Measurements from ENCODE around the gene CDH12. TPM values are rescaled to one million over a fixed set of nuclear protein-coding genes. Genes with fewer than 3 reads are reported as not detected.

The CDH12 gene
- total RNA-seq, 4 donors from 2014 or later: not detected

- H3K9me3 ChIP-seq: no peaks in the 10 kb centered on the region
- H3K27me3 ChIP-seq: no peaks in the 10 kb centered on the region
- no peak for DNase-seq
- no peaks in the 10 kb centered on the region for H3K4me1 ChIP-seq
- no peak overlapping the region for H3K27ac ChIP-seq
- intact Hi-C loops (cut with DNase I; ENCODE audit: low total_unique reads): no loop called here
- H3K36me3 ChIP-seq: no peaks in the 10 kb centered on the region
- no peak for ATAC-seq
- in situ Hi-C loops (cut with MboI; ENCODE audit: low sequenced_read_pairs in 4 of 4): no loop called here
- no peak overlapping the region for H3K4me3 ChIP-seq
- no peak for TF ChIP-seq CTCF (IDR thresholded peaks at IDR 0.05 in 4 of 5, conservative IDR thresholded peaks at IDR 0.05 in 1 of 5)
- no peak for TF ChIP-seq POLR2A (IDR thresholded peaks at IDR 0.05)
Observed at GRCh38 chr5:21844960-21845359, 1008.2 kb downstream of the CDH12 start.

- in situ Hi-C loops (cut with MboI; ENCODE audit: low sequenced_read_pairs in 4 of 4): no loop called here
- Histone ChIP-seq H3K9me3 (no peaks in the 10 kb centered on the region), H3K27me3 (no peaks in the 10 kb centered on the region), H3K4me3 (no peak overlapping the region), H3K36me3 (no peaks in the 10 kb centered on the region), H3K4me1 (no peaks in the 10 kb centered on the region), H3K27ac (no peak overlapping the region)
- ATAC-seq (no peak), DNase-seq (no peak)
- TF ChIP-seq CTCF (IDR thresholded peaks at IDR 0.05 in 4 of 5, conservative IDR thresholded peaks at IDR 0.05 in 1 of 5): no peak
- intact Hi-C loops (cut with DNase I; ENCODE audit: low total_unique reads): no loop called here
Observed at GRCh38 chr5:21834863-21835262, 1018.3 kb downstream of the CDH12 start.

GRCh38 chr5:21831145-21831787 lies 1021.9 kb downstream of the CDH12 start:
- Histone ChIP-seq H3K4me3 (no peak overlapping the region), H3K9me3 (no peaks in the 10 kb centered on the region), H3K27ac (no peak overlapping the region), H3K36me3 (no peaks in the 10 kb centered on the region), H3K4me1 (no peaks in the 10 kb centered on the region), H3K27me3 (no peaks in the 10 kb centered on the region)
- ATAC-seq: no peak
- intact Hi-C loops (cut with DNase I; ENCODE audit: low total_unique reads) (no loop called here), in situ Hi-C loops (cut with MboI; ENCODE audit: low sequenced_read_pairs in 4 of 4) (no loop called here)
- TF ChIP-seq CTCF (IDR thresholded peaks at IDR 0.05 in 4 of 5, conservative IDR thresholded peaks at IDR 0.05 in 1 of 5): no peak
- no peak for TF ChIP-seq POLR2A (IDR thresholded peaks at IDR 0.05)
- DNase-seq: no peak

GRCh38 chr5:21826884-21827283 lies 1026.3 kb downstream of the CDH12 start:
- H3K9me3 ChIP-seq: no peaks in the 10 kb centered on the region
- no peak for DNase-seq
- no peaks in the 10 kb centered on the region for H3K36me3 ChIP-seq
- no peak overlapping the region for H3K27ac ChIP-seq
- H3K4me1 ChIP-seq: no peaks in the 10 kb centered on the region
- no peak for TF ChIP-seq POLR2A (IDR thresholded peaks at IDR 0.05)
- no peak for TF ChIP-seq CTCF (IDR thresholded peaks at IDR 0.05 in 4 of 5, conservative IDR thresholded peaks at IDR 0.05 in 1 of 5)
- H3K4me3 ChIP-seq: no peak overlapping the region
- intact Hi-C loops (cut with DNase I; ENCODE audit: low total_unique reads): no loop called here
- in situ Hi-C loops (cut with MboI; ENCODE audit: low sequenced_read_pairs in 4 of 4): no loop called here
- ATAC-seq: no peak
- no peaks in the 10 kb centered on the region for H3K27me3 ChIP-seq

GRCh38 chr5:21823588-21823987 lies 1029.6 kb downstream of the CDH12 start:
- in situ Hi-C loops (cut with MboI; ENCODE audit: low sequenced_read_pairs in 4 of 4): no loop called here
- Histone ChIP-seq H3K36me3 (no peaks in the 10 kb centered on the region), H3K4me1 (no peaks in the 10 kb centered on the region), H3K27me3 (no peaks in the 10 kb centered on the region), H3K4me3 (no peak overlapping the region), H3K9me3 (no peaks in the 10 kb centered on the region), H3K27ac (no peak overlapping the region)
- intact Hi-C loops (cut with DNase I; ENCODE audit: low total_unique reads): no loop called here
- no peak for ATAC-seq
- no peak for DNase-seq
- no peak for TF ChIP-seq POLR2A (IDR thresholded peaks at IDR 0.05)
- no peak for TF ChIP-seq CTCF (IDR thresholded peaks at IDR 0.05 in 4 of 5, conservative IDR thresholded peaks at IDR 0.05 in 1 of 5)

Data from gastrocnemius medialis (tissue), 4 donors.